Muscle of leg (tissue), 11 donors: ENCODE measurements around the gene MANBA. TPM values are rescaled to one million over a fixed set of nuclear protein-coding genes. Genes with fewer than 3 reads are reported as not detected.

Experiments
- DNase-seq: peaks from one replicate; pipeline ENCODE4 v3.0.0; 2013
- H3K27ac ChIP-seq: one replicate; pipeline ENCODE4 v1.5.1; 2013; ENCODE audit warnings: mild to moderate bottlenecking, low read length, control low read depth
- H3K27me3 ChIP-seq: one replicate; pipeline ENCODE4 v1.6.1; 2013; ENCODE audit warnings: low read length; ENCODE audit not compliant: control insufficient read depth, insufficient read depth
- H3K36me3 ChIP-seq: one replicate; pipeline ENCODE4 v1.6.1; 2013; ENCODE audit warnings: low read length; ENCODE audit not compliant: control insufficient read depth, insufficient read depth
- H3K4me1 ChIP-seq: one replicate; pipeline ENCODE4 v1.6.1; 2013; ENCODE audit warnings: low read length; ENCODE audit not compliant: control insufficient read depth, insufficient read depth
- H3K4me3 ChIP-seq: one replicate; pipeline ENCODE4 v1.5.1; 2013; ENCODE audit warnings: low read length, control low read depth
- H3K9me3 ChIP-seq: replicated peaks from 2 replicates; pipeline ENCODE4 v1.6.1; 2013; ENCODE audit warnings: low read depth, low read length; ENCODE audit not compliant: control insufficient read depth
- WGBS: methylation state at CpG from one replicate; pipeline ENCODE4 v1.1.5; 2013; ENCODE audit warnings: missing lambda C conversion rate; ENCODE audit not compliant: insufficient coverage; 5-methylcytosine and 5-hydroxymethylcytosine counted together
- polyA plus RNA-seq, 8 donors: library from polyadenylated mRNA; unstranded; fragments of 120-200 nt; gene quantifications; one replicate each; pipeline versions ENCODE4 v1.2.1 to v1.2.3, GENCODE V29; 2013; ENCODE audit warnings: inconsistent platforms in 1 of 8, low replicate concordance in 1 of 8; ENCODE audit not compliant: insufficient read length in 8 of 8, insufficient read depth in 1 of 8
- total RNA-seq: library from RNA; stranded (reverse); fragments of 120-200 nt; gene quantifications from one replicate; pipeline ENCODE4 v1.2.4, GENCODE V29; 2013

MANBA gene
- total and polyA plus RNA-seq, 9 donors, result 7.7 to 25.8 (median 10.8) TPM

- Histone ChIP-seq H3K4me3 (no peak overlapping the region), H3K9me3 (no peaks in the 10 kb centered on the region), H3K27ac (no peak overlapping the region), H3K36me3 (peaks cover 26% of the 10 kb centered on the region), H3K27me3 (no peaks in the 10 kb centered on the region), H3K4me1 (no peaks in the 10 kb centered on the region)
- no peak for DNase-seq
Observed at GRCh38 chr4:102600689-102601088, 160.1 kb downstream of the MANBA start.

- no peak for DNase-seq
- H3K27me3 ChIP-seq, result no peaks in the 10 kb centered on the region
- no peaks in the 10 kb centered on the region for H3K9me3 ChIP-seq
- WGBS, result 88% methylated on average over 1 of the region's 3 CpGs
- no peak overlapping the region for H3K27ac ChIP-seq
- no peaks in the 10 kb centered on the region for H3K4me1 ChIP-seq
- H3K36me3 ChIP-seq, result peaks cover 28% of the 10 kb centered on the region
- H3K4me3 ChIP-seq, result no peak overlapping the region
Observed at GRCh38 chr4:102599886-102600285, 160.9 kb downstream of the MANBA start.

GRCh38 chr4:102599455-102599854 lies 161.3 kb downstream of the MANBA start:
- Histone ChIP-seq H3K27me3 (no peaks in the 10 kb centered on the region), H3K36me3 (peaks cover 28% of the 10 kb centered on the region), H3K4me1 (no peaks in the 10 kb centered on the region), H3K4me3 (no peak overlapping the region), H3K27ac (no peak overlapping the region), H3K9me3 (no peaks in the 10 kb centered on the region)
- WGBS, result 93% methylated on average over 2 of the region's 4 CpGs
- no peak for DNase-seq

- no peak for DNase-seq
- peaks cover 28% of the 10 kb centered on the region for H3K36me3 ChIP-seq
- no peaks in the 10 kb centered on the region for H3K9me3 ChIP-seq
- H3K27ac ChIP-seq, result no peak overlapping the region
- H3K4me3 ChIP-seq, result no peak overlapping the region
- H3K4me1 ChIP-seq, result no peaks in the 10 kb centered on the region
- no CpG with 5 or more reads among the region's 6 CpGs for whole genome bisulfite sequencing
- H3K27me3 ChIP-seq, result no peaks in the 10 kb centered on the region
Observed at GRCh38 chr4:102598762-102599374, 161.9 kb downstream of the MANBA start.

- no peaks in the 10 kb centered on the region for H3K9me3 ChIP-seq
- no peak overlapping the region for H3K4me3 ChIP-seq
- DNase-seq, result no peak
- no peak overlapping the region for H3K27ac ChIP-seq
- WGBS, result no CpG with 5 or more reads among the region's 1 CpG
- H3K36me3 ChIP-seq, result peaks cover 28% of the 10 kb centered on the region
- no peaks in the 10 kb centered on the region for H3K4me1 ChIP-seq
- no peaks in the 10 kb centered on the region for H3K27me3 ChIP-seq
Observed at GRCh38 chr4:102598086-102598761, 162.5 kb downstream of the MANBA start.

- no peak for DNase-seq
- no peak overlapping the region for H3K27ac ChIP-seq
- peaks cover 25% of the 10 kb centered on the region for H3K36me3 ChIP-seq
- no peak overlapping the region for H3K4me3 ChIP-seq
- no peaks in the 10 kb centered on the region for H3K27me3 ChIP-seq
- no peaks in the 10 kb centered on the region for H3K4me1 ChIP-seq
- H3K9me3 ChIP-seq, result peaks cover 2% of the 10 kb centered on the region
- WGBS, result no CpG with 5 or more reads among the region's 4 CpGs
Observed at GRCh38 chr4:102596532-102596931, 164.2 kb downstream of the MANBA start.

GRCh38 chr4:102594000-102594399 lies 166.8 kb downstream of the MANBA start:
- H3K9me3 ChIP-seq, result peaks cover 6% of the 10 kb centered on the region
- no peaks in the 10 kb centered on the region for H3K27me3 ChIP-seq
- H3K27ac ChIP-seq, result no peak overlapping the region
- WGBS, result no CpG with 5 or more reads among the region's 2 CpGs
- no peak overlapping the region for H3K4me3 ChIP-seq
- no peak for DNase-seq
- H3K36me3 ChIP-seq, result peaks cover 19% of the 10 kb centered on the region
- no peaks in the 10 kb centered on the region for H3K4me1 ChIP-seq

- H3K36me3 ChIP-seq, result peaks cover 19% of the 10 kb centered on the region
- H3K27ac ChIP-seq, result no peak overlapping the region
- no peaks in the 10 kb centered on the region for H3K27me3 ChIP-seq
- DNase-seq, result no peak
- WGBS, result no CpG with 5 or more reads among the region's 7 CpGs
- no peaks in the 10 kb centered on the region for H3K4me1 ChIP-seq
- no peak overlapping the region for H3K4me3 ChIP-seq
- H3K9me3 ChIP-seq, result peaks cover 6% of the 10 kb centered on the region
Observed at GRCh38 chr4:102593147-102593546, 167.6 kb downstream of the MANBA start.

- Histone ChIP-seq H3K27ac (no peak overlapping the region), H3K4me3 (no peak overlapping the region), H3K27me3 (no peaks in the 10 kb centered on the region), H3K9me3 (peaks cover 6% of the 10 kb centered on the region), H3K4me1 (no peaks in the 10 kb centered on the region), H3K36me3 (peaks cover 11% of the 10 kb centered on the region)
- no peak for DNase-seq
Observed at GRCh38 chr4:102592256-102592655, 168.5 kb downstream of the MANBA start.

GRCh38 chr4:102589743-102590142 lies 171.0 kb downstream of the MANBA start:
- no peak overlapping the region for H3K27ac ChIP-seq
- peaks cover 18% of the 10 kb centered on the region for H3K36me3 ChIP-seq
- H3K4me3 ChIP-seq, result no peak overlapping the region
- no CpG with 5 or more reads among the region's 3 CpGs for WGBS
- peaks cover 6% of the 10 kb centered on the region for H3K9me3 ChIP-seq
- no peaks in the 10 kb centered on the region for H3K27me3 ChIP-seq
- no peak for DNase-seq
- H3K4me1 ChIP-seq, result no peaks in the 10 kb centered on the region

- no peak overlapping the region for H3K27ac ChIP-seq
- WGBS, result 92% methylated on average over 2 of the region's 4 CpGs
- no peaks in the 10 kb centered on the region for H3K4me1 ChIP-seq
- no peak for DNase-seq
- H3K27me3 ChIP-seq, result no peaks in the 10 kb centered on the region
- H3K4me3 ChIP-seq, result no peak overlapping the region
- peaks cover 4% of the 10 kb centered on the region for H3K9me3 ChIP-seq
- peaks cover 24% of the 10 kb centered on the region for H3K36me3 ChIP-seq
Observed at GRCh38 chr4:102586644-102587021, 174.1 kb downstream of the MANBA start.
